Trophoblast cell (in vitro differentiated cells and primary cell): Measurements from ENCODE around the gene SIK3.

Source experiments
- DNase-seq, 2 donors: peaks; one replicate each; pipeline ENCODE4 v3.0.0-alpha.2; 2016
- H2AFZ ChIP-seq: 2 replicates; pipeline ENCODE4 v1.6.1; 2013; ENCODE audit warnings: low read length, moderate library complexity, mild to moderate bottlenecking; ENCODE audit not compliant: insufficient read depth, poor library complexity
- H2AK5ac ChIP-seq: 2 replicates; pipeline ENCODE4 v1.6.1; 2013; ENCODE audit warnings: mild to moderate bottlenecking, low read length
- H2BK120ac ChIP-seq: 2 replicates; pipeline ENCODE4 v1.6.1; 2013; ENCODE audit warnings: low read length, mild to moderate bottlenecking, moderate library complexity; ENCODE audit not compliant: insufficient read depth, poor library complexity
- H2BK12ac ChIP-seq: 2 replicates; pipeline ENCODE4 v1.6.1; 2013; ENCODE audit warnings: mild to moderate bottlenecking, low read length, moderate library complexity
- H2BK5ac ChIP-seq: 2 replicates; pipeline ENCODE4 v1.6.1; 2013; ENCODE audit warnings: low read length, low read depth, moderate library complexity, mild to moderate bottlenecking; ENCODE audit not compliant: poor library complexity
- H3K14ac ChIP-seq: 2 replicates; pipeline ENCODE4 v1.6.1; 2013; ENCODE audit warnings: mild to moderate bottlenecking, low read length
- H3K18ac ChIP-seq: 2 replicates; pipeline ENCODE4 v1.6.1; 2013; ENCODE audit warnings: mild to moderate bottlenecking, low read length
- H3K23ac ChIP-seq: 2 replicates; pipeline ENCODE4 v1.6.1; 2013; ENCODE audit warnings: low read length
- H3K27ac ChIP-seq: 2 replicates; pipeline ENCODE4 v1.5.1; 2013; ENCODE audit warnings: low read depth, mild to moderate bottlenecking, inconsistent platforms, low read length, moderate library complexity
- H3K27me3 ChIP-seq: 2 replicates; pipeline ENCODE4 v1.6.1; 2013; ENCODE audit warnings: inconsistent platforms, mild to moderate bottlenecking, low read length, moderate library complexity; ENCODE audit not compliant: insufficient read depth
- H3K36me3 ChIP-seq, 2 experiments: 1 replicate in 1 of 2; 2 replicates in 1 of 2; pipeline ENCODE4 v1.6.1; 2013; ENCODE audit warnings: low read length in 2 of 2, mild to moderate bottlenecking in 2 of 2, moderate library complexity in 1 of 2; ENCODE audit not compliant: insufficient read depth in 2 of 2, control insufficient read depth in 1 of 2
- H3K4ac ChIP-seq: 2 replicates; pipeline ENCODE4 v1.6.1; 2013; ENCODE audit warnings: low read depth, mild to moderate bottlenecking, low read length, moderate library complexity
- H3K4me1 ChIP-seq, 2 experiments: 1 replicate in 1 of 2; 2 replicates in 1 of 2; pipeline ENCODE4 v1.6.1; 2013; ENCODE audit warnings: low read length in 2 of 2, mild to moderate bottlenecking in 2 of 2, moderate library complexity in 1 of 2; ENCODE audit not compliant: insufficient read depth in 2 of 2, control insufficient read depth in 1 of 2
- H3K4me2 ChIP-seq: 2 replicates; pipeline ENCODE4 v1.6.1; 2013; ENCODE audit warnings: inconsistent platforms, mild to moderate bottlenecking, low read length, moderate library complexity
- H3K4me3 ChIP-seq: 2 replicates; pipeline ENCODE4 v1.5.1; 2013; ENCODE audit warnings: mild to moderate bottlenecking, low read depth, low read length, inconsistent platforms
- H3K79me1 ChIP-seq: one replicate; pipeline ENCODE4 v1.6.1; 2013; ENCODE audit warnings: low read length
- H3K79me2 ChIP-seq: 2 replicates; pipeline ENCODE4 v1.6.1; 2013; ENCODE audit warnings: low read length, mild to moderate bottlenecking; ENCODE audit not compliant: control insufficient read depth, insufficient read depth, poor library complexity
- H3K9ac ChIP-seq: 2 replicates; pipeline ENCODE4 v1.6.1; 2013; ENCODE audit warnings: mild to moderate bottlenecking, low read length
- H3K9me3 ChIP-seq: 2 replicates; pipeline ENCODE4 v1.6.1; 2013; ENCODE audit warnings: low read depth, mild to moderate bottlenecking, control low read depth, inconsistent platforms, low read length; ENCODE audit not compliant: insufficient read depth
- H4K12ac ChIP-seq: 2 replicates; pipeline ENCODE4 v1.6.1; 2013; ENCODE audit warnings: low read depth, mild to moderate bottlenecking, low read length, moderate library complexity
- H4K8ac ChIP-seq: 2 replicates; pipeline ENCODE4 v1.6.1; 2013; ENCODE audit warnings: low read depth, mild to moderate bottlenecking, low read length, moderate library complexity
- H4K91ac ChIP-seq: one replicate; pipeline ENCODE4 v1.6.1; 2013; ENCODE audit warnings: low read depth, mild to moderate bottlenecking, low read length, moderate library complexity
- WGBS: extraction: QIAGEN DNeasy Blood & Tissue Kit; methylation state at CpG from one replicate; pipeline ENCODE4 v1.1.7; 2013; ENCODE audit warnings: missing lambda C conversion rate; ENCODE audit not compliant: insufficient read length, insufficient coverage; ENCODE audit errors: extremely low coverage; 5-methylcytosine and 5-hydroxymethylcytosine counted together

Gene SIK3

DNA sequence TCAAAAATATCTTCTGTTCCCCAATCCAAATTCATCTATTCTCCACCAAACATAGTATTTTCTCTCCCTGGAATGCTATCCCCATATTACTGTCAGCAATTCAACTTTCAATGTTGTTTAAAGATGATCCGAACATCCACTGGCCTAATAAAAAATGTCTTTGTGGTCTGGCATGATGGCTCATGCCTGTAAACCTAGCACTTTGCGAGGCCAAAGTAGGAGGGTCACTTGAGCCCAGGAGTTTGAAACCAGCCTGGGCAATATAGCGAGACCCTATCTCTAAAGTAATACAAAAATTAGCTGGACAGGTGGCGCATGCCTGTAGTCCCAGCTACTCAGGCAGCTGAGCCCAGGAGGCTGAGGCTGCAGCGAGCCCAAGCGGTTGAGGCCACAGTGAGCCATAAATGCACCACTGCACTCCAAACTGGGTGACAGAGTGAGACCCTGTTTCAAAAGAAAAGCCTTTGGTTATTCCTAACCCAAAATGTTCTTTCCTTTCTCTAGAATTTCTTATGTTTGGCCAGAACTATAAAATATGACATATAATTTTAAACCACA lies 29.8 kb downstream of the SIK3 start:
- no peak for DNase-seq
- no peak overlapping the region for H3K4me3 ChIP-seq
- peak overlapping the region; percentile 41 for H3K4ac ChIP-seq
- no peak overlapping the region for H2BK120ac ChIP-seq
- no peak overlapping the region for H3K23ac ChIP-seq
- no peak overlapping the region for H4K8ac ChIP-seq
- H3K4me1 ChIP-seq, result peaks cover 5 to 7% of the 10 kb centered on the region in 2 experiments
- H2BK5ac ChIP-seq, result no peak overlapping the region
- H3K9me3 ChIP-seq, result no peaks in the 10 kb centered on the region
- H3K4me2 ChIP-seq, result no peak overlapping the region
- no peak overlapping the region for H2AK5ac ChIP-seq
- no peak overlapping the region for H3K27ac ChIP-seq
- no peaks in the 10 kb centered on the region for H3K27me3 ChIP-seq
- no peak overlapping the region for H2BK12ac ChIP-seq
- no CpG with 5 or more reads among the region's 6 CpGs for WGBS
- no peak overlapping the region for H3K9ac ChIP-seq
- H3K79me1 ChIP-seq, result peaks cover 5% of the 10 kb centered on the region
- no peak overlapping the region for H3K14ac ChIP-seq
- no peak overlapping the region for H3K18ac ChIP-seq
- H4K12ac ChIP-seq, result no peak overlapping the region
- H3K79me2 ChIP-seq, result no peaks in the 10 kb centered on the region
- H4K91ac ChIP-seq, result no peak overlapping the region
- no peaks in the 10 kb centered on the region for H3K36me3 ChIP-seq
- no peak overlapping the region for H2AFZ ChIP-seq

DNA sequence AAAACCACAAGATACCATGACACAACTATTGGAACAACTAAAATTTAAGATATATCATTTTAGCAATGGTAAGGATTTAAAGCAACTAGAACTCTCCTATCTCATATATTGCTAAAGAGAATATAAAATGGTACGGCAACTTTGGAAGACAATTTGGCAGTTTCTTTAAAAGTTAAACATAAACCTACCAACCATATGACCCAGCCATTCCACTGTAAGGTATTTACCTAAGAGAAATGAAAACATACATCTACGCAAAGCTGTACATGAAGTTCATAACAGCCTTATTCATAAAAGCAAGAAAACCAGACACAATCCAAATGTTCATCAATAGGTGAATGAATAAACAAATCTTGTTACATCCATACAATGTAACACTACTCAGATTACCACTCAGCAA lies 31.3 kb downstream of the SIK3 start:
- no peak overlapping the region for H3K18ac ChIP-seq
- no peak overlapping the region for H4K8ac ChIP-seq
- no peak overlapping the region for H3K4me2 ChIP-seq
- no peak overlapping the region for H2BK120ac ChIP-seq
- no peak overlapping the region for H3K4ac ChIP-seq
- H3K27ac ChIP-seq, result no peak overlapping the region
- H3K4me1 ChIP-seq, result peaks cover 3 to 4% of the 10 kb centered on the region in 2 experiments
- H3K9ac ChIP-seq, result no peak overlapping the region
- H3K36me3 ChIP-seq, result no peaks in the 10 kb centered on the region
- peaks cover under 1% of the 10 kb centered on the region for H3K79me1 ChIP-seq
- H3K27me3 ChIP-seq, result no peaks in the 10 kb centered on the region
- DNase-seq, result no peak
- H4K91ac ChIP-seq, result no peak overlapping the region
- no peak overlapping the region for H3K4me3 ChIP-seq
- no peak overlapping the region for H2AFZ ChIP-seq
- no peak overlapping the region for H2AK5ac ChIP-seq
- WGBS, result no CpG with 5 or more reads among the region's 2 CpGs
- H4K12ac ChIP-seq, result no peak overlapping the region
- no peak overlapping the region for H2BK12ac ChIP-seq
- H3K23ac ChIP-seq, result no peak overlapping the region
- no peak overlapping the region for H2BK5ac ChIP-seq
- H3K79me2 ChIP-seq, result no peaks in the 10 kb centered on the region
- H3K9me3 ChIP-seq, result no peaks in the 10 kb centered on the region
- no peak overlapping the region for H3K14ac ChIP-seq

DNA sequence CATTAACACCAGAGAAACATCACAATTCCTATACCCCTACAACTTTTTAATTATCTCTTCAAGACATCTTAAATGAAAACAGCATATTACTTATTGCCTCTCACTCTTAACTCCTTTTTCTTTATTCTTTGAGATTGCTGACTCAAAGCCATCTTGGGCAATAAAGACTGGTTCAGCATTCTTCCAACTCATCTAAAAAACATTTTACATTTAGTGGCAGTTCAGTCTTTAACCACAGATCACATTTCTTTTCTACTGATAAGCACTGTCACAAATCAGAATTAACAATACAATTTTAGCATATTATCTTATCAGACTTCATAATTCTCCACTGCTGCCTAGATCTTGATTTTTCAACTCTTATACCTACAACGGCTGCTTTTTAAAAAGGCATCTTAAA lies 34.0 kb downstream of the SIK3 start:
- Histone ChIP-seq H3K36me3 (peaks cover 0 to 1% of the 10 kb centered on the region in 2 experiments), H3K4me2 (no peak overlapping the region), H4K12ac (no peak overlapping the region), H3K4me1 (no peaks in the 10 kb centered on the region), H3K4me3 (no peak overlapping the region), H3K27ac (no peak overlapping the region), H3K79me1 (no peaks in the 10 kb centered on the region), H4K91ac (no peak overlapping the region), H3K79me2 (no peaks in the 10 kb centered on the region), H3K9ac (no peak overlapping the region), H2BK120ac (no peak overlapping the region), H2BK12ac (no peak overlapping the region), H3K18ac (no peak overlapping the region), H2BK5ac (no peak overlapping the region), H3K23ac (no peak overlapping the region), H2AFZ (no peak overlapping the region), H3K9me3 (no peaks in the 10 kb centered on the region), H2AK5ac (no peak overlapping the region), H3K4ac (no peak overlapping the region), H3K14ac (no peak overlapping the region), H4K8ac (no peak overlapping the region), H3K27me3 (no peaks in the 10 kb centered on the region)
- WGBS, result no CpG with 5 or more reads among the region's 1 CpG
- peak; percentile 43 to 82 for DNase-seq

DNA sequence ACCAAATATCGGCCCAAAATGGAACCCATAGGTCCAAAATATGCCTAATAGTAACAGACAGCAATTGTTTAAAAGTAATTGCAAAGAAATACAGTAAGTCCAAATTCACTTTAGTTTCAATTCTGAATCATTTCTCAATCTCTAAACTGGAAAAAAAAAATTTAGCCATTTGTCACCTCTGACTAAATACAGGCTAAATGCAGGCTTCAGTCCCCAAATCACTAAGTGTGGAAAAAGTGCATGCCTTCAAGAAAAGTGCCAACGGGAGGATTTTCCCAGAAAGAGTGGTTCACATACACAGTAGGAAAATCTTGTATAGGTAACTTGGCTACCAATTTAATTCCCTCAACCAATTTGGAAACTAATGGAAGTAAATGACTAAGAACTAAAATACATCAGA lies 35.7 kb downstream of the SIK3 start:
- no peak overlapping the region for H3K9ac ChIP-seq
- H3K27me3 ChIP-seq, result no peaks in the 10 kb centered on the region
- H3K79me2 ChIP-seq, result no peaks in the 10 kb centered on the region
- no peak overlapping the region for H3K4me3 ChIP-seq
- no peak overlapping the region for H2BK5ac ChIP-seq
- no peak overlapping the region for H4K12ac ChIP-seq
- no peak overlapping the region for H3K23ac ChIP-seq
- no peak overlapping the region for H4K8ac ChIP-seq
- H3K4me1 ChIP-seq, result no peaks in the 10 kb centered on the region
- DNase-seq, result no peak
- H3K4me2 ChIP-seq, result no peak overlapping the region
- no peak overlapping the region for H2BK120ac ChIP-seq
- WGBS, result no CpG with 5 or more reads among the region's 2 CpGs
- no peak overlapping the region for H3K4ac ChIP-seq
- no peak overlapping the region for H2AK5ac ChIP-seq
- peaks cover 0 to 1% of the 10 kb centered on the region in 2 experiments for H3K36me3 ChIP-seq
- H3K14ac ChIP-seq, result no peak overlapping the region
- no peaks in the 10 kb centered on the region for H3K9me3 ChIP-seq
- no peak overlapping the region for H4K91ac ChIP-seq
- H3K18ac ChIP-seq, result no peak overlapping the region
- no peaks in the 10 kb centered on the region for H3K79me1 ChIP-seq
- no peak overlapping the region for H2BK12ac ChIP-seq
- H2AFZ ChIP-seq, result no peak overlapping the region
- H3K27ac ChIP-seq, result no peak overlapping the region
